GM18508 (cell line): ENCODE results near the gene RAB6B.
"Not testable (repeated sequence)": the region's sequence is repeated elsewhere in the genome, so short reads cannot be mapped to it uniquely, and the experiment has no call there.

Experiments
- ATAC-seq: cut with Tn5 transposase; IDR thresholded peaks from one replicate; pipeline ENCODE4 v1.9.1; 2021; ENCODE audit warnings: moderate number of reproducible peaks; ENCODE audit not compliant: insufficient read depth, unreplicated experiment

The RAB6B gene

GRCh38 chr3:133824961-133825485, 70.7 kb downstream of the RAB6B start:
- ATAC-seq, result no peak

- no peak for ATAC-seq
These were observed 73.7 kb downstream of the RAB6B start for GRCh38 chr3:133821767-133822638.

GRCh38 chr3:133820889-133821675, 74.6 kb downstream of the RAB6B start:
- no peak for ATAC-seq

- ATAC-seq, result no peak
These were observed 75.6 kb downstream of the RAB6B start for GRCh38 chr3:133820129-133820528.

GRCh38 chr3:133815386-133815785, 80.3 kb downstream of the RAB6B start:
- ATAC-seq, result no peak

- no peak for ATAC-seq
These were observed 82.8 kb downstream of the RAB6B start for GRCh38 chr3:133812872-133813271.

- peak; percentile 89 for ATAC-seq
These were observed 89.8 kb downstream of the RAB6B start, which contains the start of gene SRPRB for GRCh38 chr3:133805702-133806475. Gene SRPRB, plus strand, starts transcription at chr3:133805815. Its CDS starts 34 bp downstream, at chr3:133805849.

GRCh38 chr3:133805384-133805701, 90.3 kb downstream of the RAB6B start:
- no peak for ATAC-seq

GRCh38 chr3:133804896-133805295, 90.8 kb downstream of the RAB6B start:
- ATAC-seq, result no peak

GRCh38 chr3:133803469-133803868, 92.2 kb downstream of the RAB6B start:
- no peak for ATAC-seq

GRCh38 chr3:133799794-133800585, 95.7 kb downstream of the RAB6B start:
- ATAC-seq, result no peak

- no peak for ATAC-seq
These were observed 98.1 kb downstream of the RAB6B start for GRCh38 chr3:133797396-133798105.

- ATAC-seq, result no peak
These were observed 103.4 kb downstream of the RAB6B start for GRCh38 chr3:133792171-133792763.

- ATAC-seq, result no peak
These were observed 107.7 kb downstream of the RAB6B start for GRCh38 chr3:133788024-133788423.

- ATAC-seq, result no peak
These were observed 111.9 kb downstream of the RAB6B start for GRCh38 chr3:133783762-133784161.

GRCh38 chr3:133782454-133782853, 113.2 kb downstream of the RAB6B start:
- ATAC-seq, result no peak

GRCh38 chr3:133781570-133781969, 114.1 kb downstream of the RAB6B start:
- ATAC-seq, result no peak

GRCh38 chr3:133780756-133781155, 114.9 kb downstream of the RAB6B start:
- not testable (repeated sequence) for ATAC-seq
